CD4-positive, alpha-beta T cell (primary cell): Measurements from ENCODE around the gene TSPAN31. TPM values are rescaled to one million over a fixed set of nuclear protein-coding genes. Genes with fewer than 3 reads are reported as not detected.

ENCODE experiments used
- ATAC-seq: fragments of 200-7000 bp; cut with Tn5 transposase; one replicate; pipeline ENCODE4 v1.10.0; 2022; ENCODE audit warnings: mild to moderate bottlenecking; ENCODE audit not compliant: poor library complexity
- CTCF ChIA-PET: fragments of 350-600 bp; sonication (Branson Sonifier 250); formaldehyde crosslinking; loops from one replicate; lab custom pipeline; 2021; ENCODE audit warnings: antibody characterized with exemption, inconsistent platforms; lab: Charles Lee
- POLR2A ChIA-PET: fragments of 350-600 bp; sonication (Branson Sonifier 250); formaldehyde crosslinking; loops from one replicate; lab custom pipeline; 2021; ENCODE audit warnings: antibody characterized with exemption, inconsistent platforms; lab: Charles Lee
- DNase-seq, 14 experiments: peaks; one replicate each; pipeline ENCODE4 v3.0.0-alpha.2; 2013 to 2020; ENCODE audit warnings: mixed read lengths in 2 of 14
- H3K27ac ChIP-seq, 2 donors: one replicate each; pipeline versions ENCODE4 v1.5.1 to v1.7.0; 2013; ENCODE audit warnings: low read length in 2 of 2, low read depth in 1 of 2, mild to moderate bottlenecking in 1 of 2
- H3K27me3 ChIP-seq, 2 experiments: 1 replicate in 1 of 2; 2 replicates in 1 of 2; pipeline versions ENCODE4 v1.6.1 to v1.7.0; 2013; ENCODE audit warnings: low read length in 2 of 2, control low read depth in 1 of 2, mild to moderate bottlenecking in 1 of 2, moderate library complexity in 1 of 2; ENCODE audit not compliant: insufficient read depth in 2 of 2, control insufficient read depth in 1 of 2
- H3K36me3 ChIP-seq: one replicate; pipeline ENCODE4 v1.6.1; 2013; ENCODE audit warnings: low read length, control low read depth; ENCODE audit not compliant: insufficient read depth
- H3K4me1 ChIP-seq: one replicate; pipeline ENCODE4 v1.6.1; 2013; ENCODE audit warnings: low read length, control low read depth; ENCODE audit not compliant: insufficient read depth
- H3K4me3 ChIP-seq: one replicate; pipeline ENCODE4 v1.5.1; 2013; ENCODE audit warnings: mild to moderate bottlenecking, low read length, moderate library complexity
- H3K9me3 ChIP-seq, 2 experiments: 1 replicate in 1 of 2; 2 replicates in 1 of 2; pipeline versions ENCODE4 v1.6.1 to v1.7.0; 2013; ENCODE audit warnings: low read length in 2 of 2, mild to moderate bottlenecking in 2 of 2, control low read depth in 1 of 2, moderate library complexity in 1 of 2; ENCODE audit not compliant: control insufficient read depth in 1 of 2, insufficient read depth in 1 of 2
- H3K27ac Mint-ChIP-seq: one replicate; pipeline ENCODE4 v1.8.0; 2020; ENCODE audit warnings: mixed read lengths
- H3K27me3 Mint-ChIP-seq: one replicate; pipeline ENCODE4 v1.8.0; 2021; ENCODE audit warnings: mixed read lengths
- H3K36me3 Mint-ChIP-seq: one replicate; pipeline ENCODE4 v1.8.0; 2021; ENCODE audit warnings: low read depth, mixed read lengths
- H3K4me1 Mint-ChIP-seq: one replicate; pipeline ENCODE4 v1.8.0; 2021; ENCODE audit warnings: low read depth, mixed read lengths
- H3K4me3 Mint-ChIP-seq: one replicate; pipeline ENCODE4 v1.8.0; 2020; ENCODE audit warnings: mild to moderate bottlenecking, mixed read lengths
- H3K9me3 Mint-ChIP-seq: one replicate; pipeline ENCODE4 v1.8.0; 2020; ENCODE audit warnings: mixed read lengths
- intact Hi-C, 2 experiments: fragments of 100-400 bp; cut with DNase I in 1 of 2; cut with micrococcal nuclease in 1 of 2; formaldehyde crosslinking; loops; one replicate each; pipeline versions ENCODE4 v1.15.1 to v1.9.0; 2023 to 2025; cut with DNase I, micrococcal nuclease
- total RNA-seq, 174 experiments: library from RNA in 2 of 174; stranded (reverse) in 2 of 174; gene quantifications; one replicate each; pipeline ENCODE4 v1.2.3 and lab custom pipeline; 2021 to 2026
- TF ChIP-seq, protein P1 (sequence below): fragments of 200-600 bp; IDR thresholded peaks from one replicate; pipeline ENCODE4 v1.8.0; 2022; ENCODE audit warnings: antibody characterized with exemption, mild to moderate bottlenecking

TSPAN31 gene
- total RNA-seq, 2 experiments from 2014 or later: 10.3 to 10.7 TPM

DNA sequence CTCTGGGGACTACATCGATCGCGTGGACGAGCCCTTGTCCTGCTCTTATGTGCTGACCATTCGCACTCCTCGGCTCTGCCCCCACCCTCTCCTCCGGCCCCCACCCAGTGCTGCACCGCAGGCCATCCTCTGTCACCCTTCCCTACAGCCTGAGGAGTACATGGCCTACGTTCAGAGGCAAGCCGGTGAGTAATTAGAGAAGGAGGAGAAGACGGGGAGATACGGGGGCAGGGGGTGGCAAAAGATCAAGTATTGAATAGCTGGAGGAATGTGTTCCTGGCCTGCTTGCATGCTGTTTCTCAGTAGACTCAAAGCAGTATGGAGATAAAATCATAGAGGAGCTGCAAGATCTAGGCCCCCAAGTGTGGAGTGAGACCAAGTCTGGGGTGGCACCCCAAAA, 29.1 kb upstream of the TSPAN31 start:
- TF ChIP-seq, protein P1, sequence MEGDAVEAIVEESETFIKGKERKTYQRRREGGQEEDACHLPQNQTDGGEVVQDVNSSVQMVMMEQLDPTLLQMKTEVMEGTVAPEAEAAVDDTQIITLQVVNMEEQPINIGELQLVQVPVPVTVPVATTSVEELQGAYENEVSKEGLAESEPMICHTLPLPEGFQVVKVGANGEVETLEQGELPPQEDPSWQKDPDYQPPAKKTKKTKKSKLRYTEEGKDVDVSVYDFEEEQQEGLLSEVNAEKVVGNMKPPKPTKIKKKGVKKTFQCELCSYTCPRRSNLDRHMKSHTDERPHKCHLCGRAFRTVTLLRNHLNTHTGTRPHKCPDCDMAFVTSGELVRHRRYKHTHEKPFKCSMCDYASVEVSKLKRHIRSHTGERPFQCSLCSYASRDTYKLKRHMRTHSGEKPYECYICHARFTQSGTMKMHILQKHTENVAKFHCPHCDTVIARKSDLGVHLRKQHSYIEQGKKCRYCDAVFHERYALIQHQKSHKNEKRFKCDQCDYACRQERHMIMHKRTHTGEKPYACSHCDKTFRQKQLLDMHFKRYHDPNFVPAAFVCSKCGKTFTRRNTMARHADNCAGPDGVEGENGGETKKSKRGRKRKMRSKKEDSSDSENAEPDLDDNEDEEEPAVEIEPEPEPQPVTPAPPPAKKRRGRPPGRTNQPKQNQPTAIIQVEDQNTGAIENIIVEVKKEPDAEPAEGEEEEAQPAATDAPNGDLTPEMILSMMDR: no peak
- H3K4me1 Mint-ChIP-seq: peaks cover 6% of the 10 kb centered on the region
- peaks cover 74% of the 10 kb centered on the region for H3K36me3 ChIP-seq
- peaks cover 77% of the 10 kb centered on the region for H3K36me3 Mint-ChIP-seq
- DNase-seq (no peak), ATAC-seq (no peak)
- H3K27ac Mint-ChIP-seq: no peak overlapping the region
- no peak overlapping the region for H3K4me3 ChIP-seq
- intact Hi-C loops: no loop called here
- ChIA-PET CTCF (no interaction called here), POLR2A (no interaction called here)
- no peak overlapping the region for H3K4me3 Mint-ChIP-seq
- H3K4me1 ChIP-seq: no peaks in the 10 kb centered on the region
- H3K27ac ChIP-seq: no peak overlapping the region
- no peaks in the 10 kb centered on the region for H3K9me3 Mint-ChIP-seq
- no peaks in the 10 kb centered on the region for H3K27me3 Mint-ChIP-seq
- no peaks in the 10 kb centered on the region for H3K27me3 ChIP-seq
- no peaks in the 10 kb centered on the region for H3K9me3 ChIP-seq

DNA sequence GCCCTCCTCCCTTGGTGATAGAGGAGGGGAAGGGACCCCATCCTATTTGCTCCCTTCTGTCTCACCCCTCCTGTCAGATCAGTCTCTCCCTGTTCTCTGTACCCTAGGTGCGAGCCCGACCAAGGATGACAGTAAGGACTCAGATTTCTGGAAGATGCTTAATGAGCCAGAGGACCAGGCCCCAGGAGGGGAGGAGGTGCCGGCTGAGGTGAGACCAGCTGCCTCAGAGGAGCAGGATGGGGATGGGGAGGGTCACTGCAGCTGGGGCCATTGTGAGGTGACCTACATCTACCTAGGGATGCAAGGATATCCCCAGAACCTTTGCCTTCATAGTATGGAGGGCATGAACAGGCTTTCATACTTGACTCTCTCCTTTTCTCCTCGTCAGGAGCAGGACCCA, 28.5 kb upstream of the TSPAN31 start:
- Histone ChIP-seq H3K27ac (no peak overlapping the region), H3K4me1 (no peaks in the 10 kb centered on the region), H3K9me3 (no peaks in the 10 kb centered on the region), H3K36me3 (peaks cover 75% of the 10 kb centered on the region), H3K27me3 (no peaks in the 10 kb centered on the region), H3K4me3 (no peak overlapping the region)
- Mint-ChIP-seq H3K27me3 (no peaks in the 10 kb centered on the region), H3K36me3 (peaks cover 77% of the 10 kb centered on the region), H3K27ac (no peak overlapping the region), H3K4me3 (no peak overlapping the region), H3K4me1 (peaks cover 6% of the 10 kb centered on the region), H3K9me3 (no peaks in the 10 kb centered on the region)
- TF ChIP-seq, protein P1: no peak
- CTCF ChIA-PET: no interaction called here
- POLR2A ChIA-PET: no interaction called here
- DNase-seq: no peak
- ATAC-seq: no peak
- intact Hi-C loops: no loop called here

DNA sequence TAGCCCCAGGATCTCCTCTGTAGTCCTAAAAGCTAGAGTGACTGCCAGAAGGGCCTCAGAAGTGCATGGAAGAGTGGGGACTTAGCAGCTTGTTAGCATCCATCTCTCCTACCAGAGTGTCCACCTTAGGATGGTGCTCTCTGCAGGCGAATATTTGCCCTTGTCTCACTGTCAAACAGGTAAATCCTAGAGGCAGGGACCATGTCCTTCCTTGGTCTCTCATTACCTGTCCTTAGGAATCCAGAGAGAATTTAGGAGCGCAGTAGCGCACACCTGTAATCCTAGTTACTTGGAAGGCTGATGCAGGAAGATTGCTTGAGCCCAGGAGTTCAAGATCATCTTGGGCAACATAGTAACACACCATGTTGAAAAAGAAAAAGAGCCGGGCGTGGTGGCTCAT, 27.7 kb upstream of the TSPAN31 start:
- H3K27ac ChIP-seq: no peak overlapping the region
- no peaks in the 10 kb centered on the region for H3K9me3 Mint-ChIP-seq
- DNase-seq: no peak
- no peaks in the 10 kb centered on the region for H3K9me3 ChIP-seq
- H3K27me3 ChIP-seq: no peaks in the 10 kb centered on the region
- H3K4me3 ChIP-seq: no peak overlapping the region
- POLR2A ChIA-PET: interaction anchor here (1.0 kb wide), 1 partner anchor 25 kb away, joined by 3 read pairs; no protein-coding TSS in a partner anchor
- H3K4me3 Mint-ChIP-seq: no peak overlapping the region
- TF ChIP-seq, protein P1: no peak
- H3K36me3 Mint-ChIP-seq: peaks cover 77% of the 10 kb centered on the region
- peaks cover 70% of the 10 kb centered on the region for H3K36me3 ChIP-seq
- H3K27ac Mint-ChIP-seq: no peak overlapping the region
- intact Hi-C loops: no loop called here
- H3K4me1 ChIP-seq: no peaks in the 10 kb centered on the region
- CTCF ChIA-PET: no interaction called here
- ATAC-seq: no peak
- H3K4me1 Mint-ChIP-seq: peaks cover 6% of the 10 kb centered on the region
- H3K27me3 Mint-ChIP-seq: no peaks in the 10 kb centered on the region
